HCT116 (cell line): Measurements from ENCODE around the gene SUN3. TPM values are rescaled to one million over a fixed set of nuclear protein-coding genes. Genes with fewer than 3 reads are reported as not detected.
A peak's percentile ranks its signal among the peaks of the same experiment; 100 is the strongest.

ENCODE experiments used
- ATAC-seq: fragments of 200-7000 bp; cut with Tn5 transposase; 2 replicates; pipeline ENCODE4 v1.9.1; 2020; ENCODE audit warnings: mild to moderate bottlenecking, moderate library complexity
- BruUV-seq: library from RNA; stranded (reverse); fragments of 400-500 nt; replicated peaks from 2 replicates; lab custom pipeline; 2021; lab: Mats Ljungman, UMichigan
- CTCF ChIA-PET: fragments of 300-600 bp; sonication (Branson Sonifier 250); formaldehyde crosslinking; loops from one replicate; lab custom pipeline; 2021; ENCODE audit warnings: antibody characterized with exemption; lab: Charles Lee
- POLR2A ChIA-PET: fragments of 300-600, 350-600 bp; sonication (Branson Sonifier 250); formaldehyde crosslinking; loops from one replicate; lab custom pipeline; 2021; ENCODE audit warnings: antibody characterized with exemption; lab: Charles Lee
- RAD21 ChIA-PET, 2 experiments: fragments of 300-600 bp; sonication (Branson Sonifier 250); formaldehyde crosslinking; loops; one replicate each; lab custom pipeline; 2023; ENCODE audit warnings: low total read pairs in 2 of 2; ENCODE audit not compliant: uncharacterized antibody in 2 of 2, unreplicated experiment in 2 of 2, low non-redundant PET in 1 of 2; lab: Charles Lee
- DNase-seq: peaks from one replicate; pipeline ENCODE4 v3.0.0-alpha.2; 2010; ENCODE audit warnings: low read depth, low spot score
- H2AFZ ChIP-seq: fragments of 200-600 bp; shearing (Covaris generic), sonication (generic); 2 replicates; pipeline ENCODE4 v1.6.1; 2017; ENCODE audit warnings: low read depth, mixed run types, mixed read lengths, antibody characterized with exemption, low read length; ENCODE audit not compliant: poor library complexity, severe bottlenecking
- H3K27ac ChIP-seq: 2 replicates; pipeline ENCODE4 v1.5.1; 2012; ENCODE audit warnings: low read depth, low read length
- H3K27me3 ChIP-seq: fragments of 200-600 bp; sonication (generic); 2 replicates; pipeline ENCODE4 v1.6.1; 2016; ENCODE audit warnings: mixed run types, low read length, mixed read lengths; ENCODE audit not compliant: insufficient read depth
- H3K36me3 ChIP-seq, 2 experiments: fragments of 200-500 bp in 1 of 2; fragments of 200-600 bp in 1 of 2; sonication (Bioruptor generic) in 1 of 2; sonication (generic) in 1 of 2; 2 replicates each; pipeline versions ENCODE4 v1.5.1 to v1.6.1; 2014 to 2016; ENCODE audit warnings: low read length in 2 of 2, inconsistent platforms in 1 of 2, mixed read lengths in 1 of 2, mixed run types in 1 of 2; ENCODE audit not compliant: insufficient read depth in 2 of 2, control insufficient read depth in 1 of 2
- H3K4me1 ChIP-seq, 2 experiments: fragments of 200-600 bp in 1 of 2; sonication (generic) in 1 of 2; 2 replicates each; pipeline versions ENCODE4 v1.5.1 to v1.6.1; 2012 to 2017; ENCODE audit warnings: low read length in 2 of 2, inconsistent platforms in 1 of 2, mild to moderate bottlenecking in 1 of 2, mixed read lengths in 1 of 2, mixed run types in 1 of 2, moderate library complexity in 1 of 2; ENCODE audit not compliant: insufficient read depth in 2 of 2, control insufficient read depth in 1 of 2
- H3K4me2 ChIP-seq: fragments of 200-600 bp; sonication (generic); 2 replicates; pipeline ENCODE4 v1.6.1; 2017; ENCODE audit warnings: mixed run types, low read length, mixed read lengths
- H3K4me3 ChIP-seq, 2 experiments: fragments of 200-600 bp in 1 of 2; sonication (generic) in 1 of 2; replicated peaks in 1 of 2; 2 replicates each; pipeline ENCODE4 v1.5.1; 2011 to 2016; ENCODE audit warnings: low read length in 2 of 2, control low read depth in 1 of 2, low read depth in 1 of 2, mild to moderate bottlenecking in 1 of 2, mixed read lengths in 1 of 2, mixed run types in 1 of 2
- H3K79me2 ChIP-seq: fragments of 200-600 bp; sonication (generic); 2 replicates; pipeline ENCODE4 v1.6.1; 2017; ENCODE audit warnings: mild to moderate bottlenecking, mixed run types, low read length, moderate library complexity, mixed read lengths; ENCODE audit not compliant: insufficient read depth
- H3K9ac ChIP-seq: fragments of 200-600 bp; sonication (generic); 2 replicates; pipeline ENCODE4 v1.6.1; 2016; ENCODE audit warnings: low read length, mixed read lengths
- H3K9me2 ChIP-seq: fragments of 200-600 bp; sonication (generic), shearing (Covaris generic); 2 replicates; pipeline ENCODE4 v1.6.1; 2017; ENCODE audit warnings: mixed run types, mild to moderate bottlenecking, moderate library complexity; ENCODE audit not compliant: insufficient read depth
- H3K9me3 ChIP-seq, 2 experiments: fragments of 200-500 bp in 1 of 2; fragments of 200-600 bp in 1 of 2; sonication (Bioruptor generic) in 1 of 2; sonication (generic) in 1 of 2; 2 replicates each; pipeline ENCODE4 v1.6.1; 2014 to 2017; ENCODE audit warnings: low read length in 2 of 2, mixed read lengths in 2 of 2, inconsistent platforms in 1 of 2, low read depth in 1 of 2, mild to moderate bottlenecking in 1 of 2, mixed run types in 1 of 2, moderate library complexity in 1 of 2; ENCODE audit not compliant: control insufficient read depth in 1 of 2, insufficient read depth in 1 of 2
- H4K20me1 ChIP-seq: fragments of 200-600 bp; sonication (generic), shearing (Covaris generic); 2 replicates; pipeline ENCODE4 v1.6.1; 2017; ENCODE audit warnings: mixed run types, mild to moderate bottlenecking, moderate library complexity; ENCODE audit not compliant: insufficient read depth
- ELF1 ChIP-seq: IDR thresholded peaks from 2 replicates; pipeline ENCODE4 v1.6.1; 2012; ENCODE audit warnings: low read depth, borderline replicate concordance
- EZH2phosphoT487 ChIP-seq: fragments of 200-600 bp; IDR thresholded peaks from 2 replicates; pipeline ENCODE4 v1.6.1; 2018; ENCODE audit warnings: antibody characterized with exemption, borderline replicate concordance
- POLR2A ChIP-seq: IDR thresholded peaks from 2 replicates; pipeline ENCODE4 v1.7.0; 2011; ENCODE audit warnings: borderline replicate concordance; ENCODE audit not compliant: insufficient read depth, insufficient read length; ENCODE audit errors: extremely low read depth
- RAD21 ChIP-seq: IDR thresholded peaks from 2 replicates; pipeline ENCODE4 v1.6.1; 2012; ENCODE audit warnings: low read depth, mild to moderate bottlenecking
- SIN3A ChIP-seq: IDR thresholded peaks from 2 replicates; pipeline ENCODE4 v1.6.1; 2012; ENCODE audit warnings: low read depth
- SP1 ChIP-seq: IDR thresholded peaks from 2 replicates; pipeline ENCODE4 v1.6.1; 2012; ENCODE audit warnings: low read depth
- TCF7L2 ChIP-seq: IDR thresholded peaks from 2 replicates; pipeline ENCODE4 v1.7.0; 2011; ENCODE audit warnings: borderline replicate concordance, inconsistent platforms; ENCODE audit not compliant: insufficient read depth, insufficient read length; ENCODE audit errors: extremely low read depth
- YY1 ChIP-seq: IDR thresholded peaks from 2 replicates; pipeline ENCODE4 v1.6.1; 2011; ENCODE audit warnings: low read length, low read depth, moderate library complexity, mild to moderate bottlenecking; ENCODE audit not compliant: insufficient replicate concordance; ENCODE audit errors: extremely low read depth
- intact Hi-C: fragments of 100-400 bp; cut with micrococcal nuclease; formaldehyde crosslinking; loops from 2 replicates; pipeline ENCODE4 v1.10.0; 2022
- total RNA-seq: library from RNA; stranded (reverse); gene quantifications from one replicate; pipeline ENCODE4 v1.2.1, GENCODE V29; 2021; ENCODE audit not compliant: unreplicated experiment
- TF ChIP-seq, protein P1 (sequence below): IDR thresholded peaks from 2 replicates; pipeline ENCODE4 v1.6.1; 2012; ENCODE audit warnings: low read depth
- TF ChIP-seq, protein P2 (sequence below), 3 experiments: fragments of 200-600 bp in 1 of 3; sonication (generic) in 1 of 3; IDR thresholded peaks in 2 of 3; conservative IDR thresholded peaks in 1 of 3; 2 replicates each; pipeline ENCODE4 v1.5.1; 2012 to 2017; ENCODE audit warnings: low read depth in 2 of 3, low read length in 2 of 3, antibody characterized with exemption in 1 of 3, borderline replicate concordance in 1 of 3, control low read depth in 1 of 3, mild to moderate bottlenecking in 1 of 3, mixed read lengths in 1 of 3, mixed run types in 1 of 3, moderate library complexity in 1 of 3; ENCODE audit not compliant: insufficient read depth in 1 of 3
- TF ChIP-seq, protein P3 (sequence below): IDR thresholded peaks from 2 replicates; pipeline ENCODE4 v1.6.1; 2011; ENCODE audit warnings: mild to moderate bottlenecking, low read length, moderate library complexity; ENCODE audit not compliant: insufficient replicate concordance; ENCODE audit errors: extremely low read depth

SUN3 gene
- total RNA-seq, 1 experiment from 2014 or later, result 4.5 TPM

DNA sequence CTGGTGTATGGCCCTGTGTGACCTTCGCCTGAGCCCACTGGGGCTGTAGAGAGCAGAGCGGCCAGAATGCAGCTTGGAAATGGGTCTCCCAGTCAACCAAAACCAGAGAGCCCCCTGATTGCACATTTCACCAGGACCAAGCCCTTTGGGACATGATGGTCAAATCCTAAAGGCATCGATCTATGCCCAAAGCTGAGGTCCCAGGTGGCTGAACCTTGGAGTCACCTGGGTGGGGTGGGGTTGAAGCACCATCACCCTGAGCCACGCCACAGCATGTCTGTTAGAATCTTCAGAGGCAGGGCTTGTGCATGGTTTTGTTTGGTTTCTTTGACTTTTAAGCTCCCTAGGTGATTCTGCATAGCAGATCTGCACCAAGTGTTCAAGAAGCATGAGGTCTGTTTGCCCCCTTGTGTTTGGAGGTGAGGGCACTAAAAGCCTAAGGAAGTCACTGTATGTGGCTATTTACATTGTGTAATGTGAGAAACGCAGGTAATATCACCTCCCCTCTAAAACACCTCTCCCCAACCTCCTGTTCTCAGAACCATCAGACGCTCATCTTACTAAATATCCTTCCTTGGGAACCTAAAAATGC, 90.2 kb downstream of the SUN3 start:
- RAD21 ChIA-PET, result interaction anchor here (1.1 to 1.7 kb wide), 2 partner anchors 672 to 673 kb away, joined by 3 to 7 read pairs; no protein-coding TSS in a partner anchor
- Histone ChIP-seq H3K9me3 (no peaks in the 10 kb centered on the region), H3K27me3 (no peaks in the 10 kb centered on the region), H3K79me2 (no peaks in the 10 kb centered on the region), H3K9me2 (no peaks in the 10 kb centered on the region), H3K4me3 (no peak overlapping the region), H3K4me2 (no peak overlapping the region), H3K36me3 (no peaks in the 10 kb centered on the region), H3K4me1 (peaks cover 0 to 9% of the 10 kb centered on the region in 2 experiments; a peak in 2 of 4 replicates), H4K20me1 (no peaks in the 10 kb centered on the region), H3K9ac (no peak overlapping the region)
- POLR2A ChIA-PET, result no interaction called here
- no peak for ATAC-seq
- CTCF ChIA-PET, result interaction anchor here (1.2 to 2.6 kb wide), 2 partner anchors 216 to 672 kb away, joined by 3 to 15 read pairs; no protein-coding TSS in a partner anchor
- BruUV-seq, result no TSS peak
- TF ChIP-seq TCF7L2 (no peak), SP1 (no peak), YY1 (no peak), RAD21 (peak; percentile 43), EZH2phosphoT487 (no peak), SIN3A (no peak), ELF1 (no peak), POLR2A (no peak)
- TF ChIP-seq, protein P1, sequence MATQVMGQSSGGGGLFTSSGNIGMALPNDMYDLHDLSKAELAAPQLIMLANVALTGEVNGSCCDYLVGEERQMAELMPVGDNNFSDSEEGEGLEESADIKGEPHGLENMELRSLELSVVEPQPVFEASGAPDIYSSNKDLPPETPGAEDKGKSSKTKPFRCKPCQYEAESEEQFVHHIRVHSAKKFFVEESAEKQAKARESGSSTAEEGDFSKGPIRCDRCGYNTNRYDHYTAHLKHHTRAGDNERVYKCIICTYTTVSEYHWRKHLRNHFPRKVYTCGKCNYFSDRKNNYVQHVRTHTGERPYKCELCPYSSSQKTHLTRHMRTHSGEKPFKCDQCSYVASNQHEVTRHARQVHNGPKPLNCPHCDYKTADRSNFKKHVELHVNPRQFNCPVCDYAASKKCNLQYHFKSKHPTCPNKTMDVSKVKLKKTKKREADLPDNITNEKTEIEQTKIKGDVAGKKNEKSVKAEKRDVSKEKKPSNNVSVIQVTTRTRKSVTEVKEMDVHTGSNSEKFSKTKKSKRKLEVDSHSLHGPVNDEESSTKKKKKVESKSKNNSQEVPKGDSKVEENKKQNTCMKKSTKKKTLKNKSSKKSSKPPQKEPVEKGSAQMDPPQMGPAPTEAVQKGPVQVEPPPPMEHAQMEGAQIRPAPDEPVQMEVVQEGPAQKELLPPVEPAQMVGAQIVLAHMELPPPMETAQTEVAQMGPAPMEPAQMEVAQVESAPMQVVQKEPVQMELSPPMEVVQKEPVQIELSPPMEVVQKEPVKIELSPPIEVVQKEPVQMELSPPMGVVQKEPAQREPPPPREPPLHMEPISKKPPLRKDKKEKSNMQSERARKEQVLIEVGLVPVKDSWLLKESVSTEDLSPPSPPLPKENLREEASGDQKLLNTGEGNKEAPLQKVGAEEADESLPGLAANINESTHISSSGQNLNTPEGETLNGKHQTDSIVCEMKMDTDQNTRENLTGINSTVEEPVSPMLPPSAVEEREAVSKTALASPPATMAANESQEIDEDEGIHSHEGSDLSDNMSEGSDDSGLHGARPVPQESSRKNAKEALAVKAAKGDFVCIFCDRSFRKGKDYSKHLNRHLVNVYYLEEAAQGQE, result no peak
- TF ChIP-seq, protein P2, sequence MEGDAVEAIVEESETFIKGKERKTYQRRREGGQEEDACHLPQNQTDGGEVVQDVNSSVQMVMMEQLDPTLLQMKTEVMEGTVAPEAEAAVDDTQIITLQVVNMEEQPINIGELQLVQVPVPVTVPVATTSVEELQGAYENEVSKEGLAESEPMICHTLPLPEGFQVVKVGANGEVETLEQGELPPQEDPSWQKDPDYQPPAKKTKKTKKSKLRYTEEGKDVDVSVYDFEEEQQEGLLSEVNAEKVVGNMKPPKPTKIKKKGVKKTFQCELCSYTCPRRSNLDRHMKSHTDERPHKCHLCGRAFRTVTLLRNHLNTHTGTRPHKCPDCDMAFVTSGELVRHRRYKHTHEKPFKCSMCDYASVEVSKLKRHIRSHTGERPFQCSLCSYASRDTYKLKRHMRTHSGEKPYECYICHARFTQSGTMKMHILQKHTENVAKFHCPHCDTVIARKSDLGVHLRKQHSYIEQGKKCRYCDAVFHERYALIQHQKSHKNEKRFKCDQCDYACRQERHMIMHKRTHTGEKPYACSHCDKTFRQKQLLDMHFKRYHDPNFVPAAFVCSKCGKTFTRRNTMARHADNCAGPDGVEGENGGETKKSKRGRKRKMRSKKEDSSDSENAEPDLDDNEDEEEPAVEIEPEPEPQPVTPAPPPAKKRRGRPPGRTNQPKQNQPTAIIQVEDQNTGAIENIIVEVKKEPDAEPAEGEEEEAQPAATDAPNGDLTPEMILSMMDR (IDR thresholded peaks at IDR 0.05 in 2 of 3, conservative IDR thresholded peaks at IDR 0.05 in 1 of 3; ENCODE audit: borderline replicate concordance in 1 of 3, insufficient read depth in 1 of 3, low read depth in 2 of 3, low read length in 2 of 3), result 0 out of 6 replicates have a peak, but pooled peaks of 2 of the 3 experiments have one; percentile 10 to 14
- TF ChIP-seq, protein P3, sequence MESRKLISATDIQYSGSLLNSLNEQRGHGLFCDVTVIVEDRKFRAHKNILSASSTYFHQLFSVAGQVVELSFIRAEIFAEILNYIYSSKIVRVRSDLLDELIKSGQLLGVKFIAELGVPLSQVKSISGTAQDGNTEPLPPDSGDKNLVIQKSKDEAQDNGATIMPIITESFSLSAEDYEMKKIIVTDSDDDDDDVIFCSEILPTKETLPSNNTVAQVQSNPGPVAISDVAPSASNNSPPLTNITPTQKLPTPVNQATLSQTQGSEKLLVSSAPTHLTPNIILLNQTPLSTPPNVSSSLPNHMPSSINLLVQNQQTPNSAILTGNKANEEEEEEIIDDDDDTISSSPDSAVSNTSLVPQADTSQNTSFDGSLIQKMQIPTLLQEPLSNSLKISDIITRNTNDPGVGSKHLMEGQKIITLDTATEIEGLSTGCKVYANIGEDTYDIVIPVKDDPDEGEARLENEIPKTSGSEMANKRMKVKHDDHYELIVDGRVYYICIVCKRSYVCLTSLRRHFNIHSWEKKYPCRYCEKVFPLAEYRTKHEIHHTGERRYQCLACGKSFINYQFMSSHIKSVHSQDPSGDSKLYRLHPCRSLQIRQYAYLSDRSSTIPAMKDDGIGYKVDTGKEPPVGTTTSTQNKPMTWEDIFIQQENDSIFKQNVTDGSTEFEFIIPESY, result no peak
- TF ChIP-seq, all 23 proteins: peak for 2
- H2AFZ ChIP-seq, result no peak overlapping the region
- DNase-seq, result no peak
- intact Hi-C loops, result no loop called here
- H3K27ac ChIP-seq, result no peak overlapping the region
